Activated T-cell treated with anti-CD3 and anti-CD28 coated beads for 1 hour (primary cell): ENCODE data around the gene RARG.
"Not testable (repeated sequence)": the region's sequence is repeated elsewhere in the genome, so short reads cannot be mapped to it uniquely, and the experiment has no call there.

ENCODE experiments used
- DNase-seq: peaks from one replicate; pipeline ENCODE4 v3.0.0-alpha.2; 2020; ENCODE audit warnings: low read depth

Gene RARG

DNA sequence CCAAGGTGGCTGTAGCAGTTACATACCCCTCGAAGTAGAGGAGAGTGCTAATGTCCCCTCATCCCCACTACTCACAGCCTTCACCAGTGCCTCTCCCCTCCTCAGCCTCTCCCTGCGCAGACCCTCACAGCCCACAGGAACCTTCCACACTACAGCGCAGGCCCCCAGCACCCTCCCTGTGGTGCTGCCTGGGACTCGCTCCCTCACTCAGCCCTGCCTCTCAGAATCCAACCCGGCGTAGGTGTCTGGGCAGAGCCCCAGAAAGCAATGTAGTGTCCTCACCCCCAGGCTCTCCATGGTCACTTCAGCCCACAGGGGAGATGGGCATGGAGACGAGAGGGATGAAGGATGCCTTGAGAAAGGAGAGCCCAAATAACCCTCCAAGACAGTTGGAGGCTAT lies 62.4 kb downstream of the RARG start:
- DNase-seq: no peak

DNA sequence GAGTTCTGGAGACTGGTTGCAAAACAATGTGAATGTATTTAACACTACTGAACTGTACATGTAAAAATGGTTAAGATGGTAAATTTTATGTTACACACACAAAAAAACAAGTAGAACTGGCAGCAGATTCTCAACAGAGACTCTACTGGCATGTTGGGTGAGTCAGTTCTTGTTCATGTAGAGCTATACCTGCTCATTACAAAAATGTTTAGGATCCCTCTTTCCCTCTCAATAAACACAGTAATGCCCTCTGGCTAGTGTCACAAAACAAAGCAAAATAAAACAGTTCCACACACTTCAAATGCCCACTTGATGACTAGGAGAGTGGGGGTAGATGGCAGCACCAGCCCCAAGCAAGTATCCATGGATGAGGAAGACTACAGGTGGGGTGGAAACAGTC lies 65.2 kb downstream of the RARG start:
- DNase-seq: no peak

DNA sequence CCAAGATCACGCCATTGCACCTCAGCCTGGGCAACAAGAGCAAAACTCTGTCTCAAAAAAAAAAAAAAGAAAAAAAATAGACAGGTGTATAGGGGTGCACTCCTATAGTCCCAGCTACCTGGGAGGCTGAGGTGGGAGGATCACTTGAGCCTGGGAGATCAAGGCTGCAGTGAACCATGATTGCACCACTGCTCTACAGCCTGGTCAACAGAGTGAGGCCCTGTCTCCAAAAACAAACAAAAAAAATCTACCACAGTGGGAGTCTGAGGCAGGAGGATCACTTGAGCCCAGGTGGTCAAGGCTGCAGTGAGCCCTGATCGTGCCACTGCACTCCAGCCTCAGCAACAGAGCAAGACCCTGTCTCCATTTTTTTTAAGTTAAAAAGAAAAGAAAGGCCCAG lies 69.0 kb downstream of the RARG start:
- DNase-seq: not testable (repeated sequence)

GRCh38 chr12:53161119-53161911 lies 70.7 kb downstream of the RARG start:
- DNase-seq: no peak

DNA sequence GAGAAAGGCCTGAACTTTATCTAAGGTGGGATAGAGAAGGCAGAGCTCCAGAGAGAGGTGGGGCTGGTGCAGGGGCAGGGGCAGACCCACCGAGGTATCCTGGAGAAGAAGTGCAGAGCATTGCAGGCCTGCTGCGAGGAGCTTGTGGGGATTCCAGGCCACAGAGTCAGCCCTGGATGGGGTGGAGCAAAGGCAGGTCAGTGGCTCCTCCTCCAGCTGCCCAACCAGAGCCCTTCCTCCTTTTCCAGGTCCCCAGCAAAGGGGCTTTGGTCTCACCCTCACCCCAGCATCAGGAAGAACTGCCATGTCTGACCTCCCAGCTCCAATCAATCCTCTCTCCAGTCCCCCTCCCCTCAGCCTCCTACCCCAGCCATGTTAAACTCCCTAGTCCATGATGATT lies 71.3 kb downstream of the RARG start:
- DNase-seq: no peak
